Subcutaneous abdominal adipose tissue (tissue), 5 donors: Measurements from ENCODE around the gene MFSD2B.
A peak's percentile ranks its signal among the peaks of the same experiment; 100 is the strongest.

Experiments used
- H3K27ac ChIP-seq: one replicate; pipeline ENCODE4 v1.7.0; 2013; ENCODE audit warnings: low read depth, mild to moderate bottlenecking, inconsistent platforms, low read length, moderate library complexity
- H3K27me3 ChIP-seq, 5 donors: one replicate each; pipeline ENCODE4 v1.7.0; 2013; ENCODE audit warnings: low read length in 5 of 5, inconsistent platforms in 1 of 5; ENCODE audit not compliant: control insufficient read depth in 5 of 5, insufficient read depth in 4 of 5
- H3K36me3 ChIP-seq, 5 donors: one replicate each; pipeline ENCODE4 v1.7.0; 2013; ENCODE audit warnings: low read length in 5 of 5; ENCODE audit not compliant: control insufficient read depth in 5 of 5, insufficient read depth in 5 of 5
- H3K4me1 ChIP-seq, 5 donors: one replicate each; pipeline ENCODE4 v1.7.0; 2013; ENCODE audit warnings: low read length in 5 of 5, mild to moderate bottlenecking in 3 of 5, moderate library complexity in 1 of 5; ENCODE audit not compliant: control insufficient read depth in 5 of 5, insufficient read depth in 5 of 5
- H3K4me3 ChIP-seq, 5 donors: one replicate each; pipeline ENCODE4 v1.7.0; 2013; ENCODE audit warnings: low read length in 5 of 5, low read depth in 1 of 5
- H3K9ac ChIP-seq, 5 donors: one replicate each; pipeline ENCODE4 v1.7.0; 2013; ENCODE audit warnings: low read length in 5 of 5, mild to moderate bottlenecking in 4 of 5, moderate library complexity in 3 of 5
- H3K9me3 ChIP-seq, 5 donors: one replicate each; pipeline ENCODE4 v1.7.0; 2013; ENCODE audit warnings: low read length in 5 of 5; ENCODE audit not compliant: control insufficient read depth in 5 of 5
- donor health status: healthy.
- donor health status: healthy.
- donor health status: healthy.
- donor health status: healthy.
- donor health status: healthy.

Gene MFSD2B

GRCh38 chr2:24009680-24010476, at the start of gene MFSD2B:
TSS of gene MFSD2B (plus strand) at chr2:24010085. CDS start at chr2:24010097, 12 bp downstream.
- H3K9ac ChIP-seq: peak within 1 kb of the TSS in 2 of 5 donors; percentile 39 to 68
- no peak within 1 kb of the TSS for H3K27ac ChIP-seq

GRCh38 chr2:23967846-23968245, 42.0 kb upstream of the MFSD2B start:
- Histone ChIP-seq H3K9me3 (no peaks in the 10 kb centered on the region), H3K27ac (no peak overlapping the region), H3K4me3 (no peak overlapping the region), H3K4me1 (no peaks in the 10 kb centered on the region), H3K36me3 (peaks cover 7 to 16% (median 12%) of the 10 kb centered on the region in 5 donors), H3K9ac (no peak overlapping the region), H3K27me3 (no peaks in the 10 kb centered on the region)

More at GRCh38 chr2:24009680-24010476, at the start of gene MFSD2B:
- H3K4me1 ChIP-seq: peaks cover 0 to 19% (median 15%) of the 10 kb centered on the region in 5 donors
- peak within 1 kb of the TSS; percentile 13 to 59 (median 42) for H3K4me3 ChIP-seq
- peaks cover 18 to 33% (median 24%) of the 10 kb centered on the region in 5 donors for H3K27me3 ChIP-seq
- no peaks in the 10 kb centered on the region for H3K9me3 ChIP-seq
- no peaks in the 10 kb centered on the region for H3K36me3 ChIP-seq

- H3K36me3 ChIP-seq: peaks cover 4 to 35% (median 17%) of the 10 kb centered on the region in 5 donors
- H3K4me1 ChIP-seq: no peaks in the 10 kb centered on the region
- no peak overlapping the region for H3K4me3 ChIP-seq
These were observed 33.0 kb upstream of the MFSD2B start for GRCh38 chr2:23976883-23977282.

GRCh38 chr2:23988371-23988770, 21.5 kb upstream of the MFSD2B start:
- peaks cover 7 to 23% (median 12%) of the 10 kb centered on the region in 5 donors for H3K36me3 ChIP-seq

More at GRCh38 chr2:23976883-23977282, 33.0 kb upstream of the MFSD2B start:
- no peak overlapping the region for H3K27ac ChIP-seq
- no peaks in the 10 kb centered on the region for H3K27me3 ChIP-seq
- H3K9me3 ChIP-seq: no peaks in the 10 kb centered on the region
- H3K9ac ChIP-seq: no peak overlapping the region

GRCh38 chr2:23992931-23993330, 17.0 kb upstream of the MFSD2B start:
- Histone ChIP-seq H3K9me3 (no peaks in the 10 kb centered on the region), H3K27me3 (no peaks in the 10 kb centered on the region), H3K27ac (no peak overlapping the region), H3K4me3 (no peak overlapping the region), H3K36me3 (peaks cover 2 to 7% (median 4%) of the 10 kb centered on the region in 5 donors), H3K4me1 (no peaks in the 10 kb centered on the region), H3K9ac (no peak overlapping the region)

More at GRCh38 chr2:23988371-23988770, 21.5 kb upstream of the MFSD2B start:
- Histone ChIP-seq H3K27ac (no peak overlapping the region), H3K4me3 (no peak overlapping the region), H3K9me3 (no peaks in the 10 kb centered on the region), H3K9ac (no peak overlapping the region), H3K4me1 (no peaks in the 10 kb centered on the region), H3K27me3 (no peaks in the 10 kb centered on the region)

- no peak overlapping the region for H3K27ac ChIP-seq
- no peaks in the 10 kb centered on the region for H3K9me3 ChIP-seq
- H3K4me3 ChIP-seq: no peak overlapping the region
- no peaks in the 10 kb centered on the region for H3K4me1 ChIP-seq
- peaks cover 0 to 12% (median 3%) of the 10 kb centered on the region in 5 donors for H3K36me3 ChIP-seq
- H3K9ac ChIP-seq: no peak overlapping the region
- H3K27me3 ChIP-seq: no peaks in the 10 kb centered on the region
These were observed 16.1 kb upstream of the MFSD2B start for GRCh38 chr2:23993736-23994269.

GRCh38 chr2:23994567-23994966, 15.3 kb upstream of the MFSD2B start:
- no peaks in the 10 kb centered on the region for H3K9me3 ChIP-seq
- no peak overlapping the region for H3K4me3 ChIP-seq
- no peak overlapping the region for H3K9ac ChIP-seq
- no peak overlapping the region for H3K27ac ChIP-seq
- peaks cover 0 to 14% (median 3%) of the 10 kb centered on the region in 5 donors for H3K36me3 ChIP-seq
- no peaks in the 10 kb centered on the region for H3K4me1 ChIP-seq
- no peaks in the 10 kb centered on the region for H3K27me3 ChIP-seq

GRCh38 chr2:24007693-24008092, 2.2 kb upstream of the MFSD2B start:
- Histone ChIP-seq H3K36me3 (peaks cover 0 to 4% (median 0%) of the 10 kb centered on the region in 5 donors), H3K9me3 (no peaks in the 10 kb centered on the region), H3K9ac (no peak overlapping the region), H3K4me1 (peaks cover 0 to 19% (median 15%) of the 10 kb centered on the region in 5 donors), H3K27ac (no peak overlapping the region), H3K27me3 (peaks cover 18 to 27% (median 24%) of the 10 kb centered on the region in 5 donors), H3K4me3 (no peak overlapping the region)

- Histone ChIP-seq H3K27me3 (peaks cover 18 to 33% (median 24%) of the 10 kb centered on the region in 5 donors), H3K9ac (no peak overlapping the region), H3K27ac (no peak overlapping the region), H3K4me1 (peaks cover 0 to 19% (median 15%) of the 10 kb centered on the region in 5 donors), H3K36me3 (no peaks in the 10 kb centered on the region), H3K4me3 (peak overlapping the region in 1 of 5 donors; percentile 13), H3K9me3 (no peaks in the 10 kb centered on the region)
These were observed 1.1 kb upstream of the MFSD2B start for GRCh38 chr2:24008672-24009366.

- H3K27ac ChIP-seq: no peak overlapping the region
- H3K9me3 ChIP-seq: no peaks in the 10 kb centered on the region
- H3K9ac ChIP-seq: peak overlapping the region in 1 of 5 donors; percentile 7
- H3K4me3 ChIP-seq: peak overlapping the region; percentile 13 to 59 (median 42)
- H3K27me3 ChIP-seq: peaks cover 18 to 33% (median 24%) of the 10 kb centered on the region in 5 donors
- H3K4me1 ChIP-seq: peaks cover 0 to 19% (median 15%) of the 10 kb centered on the region in 5 donors
- no peaks in the 10 kb centered on the region for H3K36me3 ChIP-seq
These were observed 562 bp upstream of the MFSD2B start for GRCh38 chr2:24009367-24009679.
